IPS DF 4.7 (cell line): Measurements from ENCODE around the gene EMID1.

Source experiments
- DNase-seq: peaks from one replicate; pipeline ENCODE4 v3.0.0-alpha.2; 2013; ENCODE audit warnings: low spot score; ENCODE audit errors: extremely low read depth

EMID1 gene

DNA sequence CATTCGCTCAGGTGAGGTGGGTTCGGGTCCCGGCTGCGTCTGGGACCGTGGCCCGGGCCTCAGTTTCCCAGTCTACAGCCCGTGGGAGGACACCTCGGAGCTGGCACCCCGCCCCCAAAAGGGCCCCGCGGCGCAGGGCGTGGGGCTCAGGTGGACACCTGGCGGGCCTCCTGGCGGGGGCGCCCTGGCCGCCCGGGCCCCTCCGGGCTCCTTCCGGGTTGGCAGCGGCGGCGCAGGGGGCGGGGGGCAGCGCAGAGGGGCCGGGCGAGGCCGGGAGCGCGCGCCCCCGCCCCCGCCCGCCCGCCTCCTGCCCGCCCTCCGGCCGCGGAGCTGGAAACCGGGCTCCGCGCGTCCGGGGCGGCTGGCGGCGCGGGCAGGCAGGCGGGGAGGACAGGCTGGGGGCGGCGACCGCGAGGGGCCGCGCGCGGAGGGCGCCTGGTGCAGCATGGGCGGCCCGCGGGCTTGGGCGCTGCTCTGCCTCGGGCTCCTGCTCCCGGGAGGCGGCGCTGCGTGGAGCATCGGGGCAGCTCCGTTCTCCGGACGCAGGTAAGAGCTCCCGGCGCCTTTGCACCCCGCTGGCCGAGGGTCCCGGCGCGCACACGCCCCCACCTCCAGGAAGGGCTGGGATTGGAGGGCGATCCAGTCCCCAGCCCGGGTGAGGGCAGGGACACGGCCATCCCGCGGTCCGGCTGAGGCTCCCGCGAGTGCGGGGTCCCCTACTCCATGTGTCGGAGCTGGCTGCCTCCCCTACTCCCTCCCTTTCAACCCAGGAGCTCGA is at the start of gene EMID1:
Gene EMID1 (plus strand): TSS at position 303 of the 778 bp plus-strand sequence. CDS start 143 bp downstream, at position 446.
- no peak for DNase-seq

DNA sequence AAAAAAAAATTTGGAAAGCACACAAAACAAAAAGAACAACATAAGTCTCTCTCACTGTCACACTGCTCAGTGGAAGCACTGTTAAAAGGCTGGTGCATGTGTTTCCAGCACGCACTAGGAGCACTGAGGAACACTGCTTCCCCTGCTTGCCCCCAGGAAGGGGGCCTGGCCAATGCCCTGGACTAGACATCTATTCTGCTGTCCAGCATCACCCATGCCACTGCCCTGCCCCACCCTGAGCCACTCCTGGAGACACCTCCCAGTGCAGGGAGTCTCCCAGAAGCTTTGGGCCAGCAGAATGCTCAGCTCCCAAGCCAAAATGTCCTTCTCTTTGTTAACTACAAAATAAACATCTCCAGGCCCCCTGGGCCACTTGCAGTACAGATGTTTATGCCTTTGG is 49.7 kb upstream of the EMID1 start:
- no peak for DNase-seq

DNA sequence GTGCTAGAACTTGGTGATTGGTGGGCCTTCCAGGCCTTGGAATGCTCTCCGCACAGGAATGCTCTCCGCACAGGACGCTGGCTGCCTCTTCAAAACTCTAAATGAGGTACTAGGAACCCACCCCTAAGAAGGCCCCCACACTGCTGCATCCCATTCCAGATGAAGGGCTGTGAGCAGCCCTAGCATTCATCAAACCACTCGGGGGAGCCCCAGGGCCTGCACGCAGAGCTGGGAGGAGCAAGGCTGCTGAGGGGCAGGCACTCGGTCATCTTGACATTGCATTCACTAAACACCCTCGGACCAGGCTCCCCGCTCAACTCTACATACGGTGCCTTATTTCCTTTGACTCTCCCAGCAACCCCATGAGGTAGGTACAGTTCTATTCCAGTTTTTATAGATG is 49.2 kb upstream of the EMID1 start:
- DNase-seq, result no peak

DNA sequence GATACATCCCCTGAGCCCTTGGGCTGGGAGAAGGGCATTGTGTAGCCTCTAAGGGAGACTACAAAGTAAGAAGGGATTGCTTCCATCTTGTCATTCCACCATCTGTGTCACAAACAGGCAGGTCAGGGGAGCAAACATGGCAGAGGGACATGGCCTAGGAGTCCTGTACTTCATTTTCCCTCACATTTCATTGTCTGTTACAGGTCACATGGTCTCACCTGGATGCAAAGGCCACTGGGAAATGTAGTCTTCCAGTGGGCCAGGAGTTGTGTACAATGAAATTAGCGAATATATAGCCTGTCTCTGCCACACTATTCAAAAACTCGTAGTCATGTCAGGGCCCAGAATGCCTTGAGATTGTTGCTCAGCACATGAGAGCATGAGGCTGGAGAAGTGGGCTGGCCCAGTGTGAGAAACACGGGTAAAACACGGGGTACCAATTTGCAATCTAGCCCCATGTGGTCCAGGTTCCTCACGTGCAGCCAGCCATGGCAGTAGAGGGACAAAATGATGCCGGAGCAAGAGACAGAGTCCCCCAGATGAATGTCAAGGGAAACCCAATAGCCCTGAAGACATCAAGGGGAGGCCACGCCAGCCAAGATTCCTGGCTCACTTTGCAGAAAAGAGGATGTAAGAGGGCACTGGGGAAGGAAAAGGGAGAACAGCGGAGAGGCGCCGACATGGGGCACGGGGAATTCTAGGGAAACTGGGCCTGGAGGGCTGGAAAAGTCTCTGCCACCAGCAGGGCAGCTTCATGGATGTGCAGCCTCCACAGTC is 47.7 kb upstream of the EMID1 start:
- no peak for DNase-seq

DNA sequence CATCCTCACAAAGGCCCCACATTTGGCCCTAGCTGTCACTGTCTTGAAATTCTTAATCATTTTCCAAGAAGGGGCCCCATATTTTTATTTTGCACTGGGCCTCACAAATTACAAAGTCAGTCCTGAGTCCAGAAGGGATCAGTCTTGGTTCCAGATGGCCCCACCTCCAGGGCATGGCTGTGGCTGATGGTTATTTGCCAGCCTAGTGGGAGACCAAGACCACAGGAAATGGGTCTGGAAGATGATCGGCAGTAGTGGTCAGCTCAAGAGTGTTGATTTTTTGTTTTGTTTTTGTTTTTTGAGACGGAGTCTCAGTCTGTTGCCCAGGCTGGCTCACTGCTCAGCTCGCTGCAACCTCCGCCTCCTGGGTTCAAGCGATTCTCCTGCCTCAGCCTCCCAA is 47.1 kb upstream of the EMID1 start:
- DNase-seq, result no peak

DNA sequence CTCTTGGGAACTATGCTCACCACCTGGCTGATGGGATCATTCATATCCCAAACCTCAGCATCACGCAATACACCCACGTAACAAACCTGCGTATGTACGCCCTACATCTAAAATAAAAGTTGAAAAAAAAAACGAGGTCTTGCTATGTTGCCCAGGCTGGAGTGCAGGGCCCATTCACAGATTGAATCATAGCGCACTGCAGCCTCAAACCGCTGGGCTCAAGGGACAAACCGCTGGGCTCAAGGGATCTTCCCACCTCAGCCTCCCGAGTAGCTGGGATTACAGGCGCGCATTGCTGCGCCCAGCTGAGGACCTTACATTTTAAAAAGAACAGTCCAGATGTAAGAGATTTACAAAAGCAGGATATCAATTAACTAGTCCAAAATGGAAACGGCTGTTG is 41.9 kb upstream of the EMID1 start:
- no peak for DNase-seq

DNA sequence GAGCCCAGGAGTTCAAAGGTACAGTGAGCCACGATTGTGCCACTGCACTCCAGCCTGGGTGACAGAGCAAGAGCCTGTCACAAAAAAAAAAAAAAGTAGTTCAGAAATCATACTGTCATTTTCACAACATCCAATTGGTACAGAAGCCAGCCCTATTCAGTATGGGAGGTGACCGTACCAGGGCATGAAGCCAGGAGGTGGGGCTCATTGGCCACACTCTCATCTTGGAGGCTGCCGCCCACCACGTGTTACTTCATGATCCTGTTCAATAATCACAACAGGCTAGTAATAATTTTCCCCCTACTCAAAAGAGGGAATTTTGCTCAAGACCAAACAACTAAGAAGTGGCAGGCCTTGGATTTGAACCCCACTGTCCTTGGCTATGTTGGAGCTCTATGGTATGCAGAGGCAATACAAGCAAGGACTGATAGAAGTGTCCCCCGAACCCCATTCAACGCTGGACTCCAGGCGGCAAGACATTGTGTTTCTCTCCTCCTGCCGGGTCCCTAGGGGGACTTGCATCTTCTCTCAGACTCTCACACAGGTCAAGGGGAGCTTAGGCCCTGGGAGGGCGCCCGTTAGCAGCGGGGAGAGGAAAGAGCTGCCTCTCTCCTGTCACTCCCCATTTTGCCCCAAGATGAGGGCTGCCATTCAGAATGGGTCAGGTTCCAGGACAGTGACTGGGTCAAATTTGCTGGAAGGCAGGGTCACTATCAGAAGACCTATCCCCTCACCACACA is 40.2 kb upstream of the EMID1 start:
- no peak for DNase-seq

DNA sequence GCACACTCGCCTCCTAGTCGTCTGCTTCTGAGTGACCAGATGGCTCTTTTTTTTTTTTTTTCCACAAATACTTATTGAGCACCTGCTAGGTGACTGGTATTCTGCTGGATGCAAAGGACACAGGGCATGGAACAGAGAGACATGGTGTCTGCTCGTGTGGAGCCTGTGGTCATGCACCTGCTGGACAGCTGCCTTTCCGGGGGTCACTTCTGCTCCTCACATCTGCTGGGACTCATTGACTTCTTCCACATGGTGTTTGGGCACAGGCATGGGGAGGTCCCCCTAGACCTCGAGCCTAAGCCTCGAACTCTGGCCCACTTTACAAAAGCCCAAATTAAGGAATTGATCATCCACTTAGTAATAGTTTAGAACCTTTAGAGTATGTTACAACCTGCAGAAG is 39.5 kb upstream of the EMID1 start:
- no peak for DNase-seq

DNA sequence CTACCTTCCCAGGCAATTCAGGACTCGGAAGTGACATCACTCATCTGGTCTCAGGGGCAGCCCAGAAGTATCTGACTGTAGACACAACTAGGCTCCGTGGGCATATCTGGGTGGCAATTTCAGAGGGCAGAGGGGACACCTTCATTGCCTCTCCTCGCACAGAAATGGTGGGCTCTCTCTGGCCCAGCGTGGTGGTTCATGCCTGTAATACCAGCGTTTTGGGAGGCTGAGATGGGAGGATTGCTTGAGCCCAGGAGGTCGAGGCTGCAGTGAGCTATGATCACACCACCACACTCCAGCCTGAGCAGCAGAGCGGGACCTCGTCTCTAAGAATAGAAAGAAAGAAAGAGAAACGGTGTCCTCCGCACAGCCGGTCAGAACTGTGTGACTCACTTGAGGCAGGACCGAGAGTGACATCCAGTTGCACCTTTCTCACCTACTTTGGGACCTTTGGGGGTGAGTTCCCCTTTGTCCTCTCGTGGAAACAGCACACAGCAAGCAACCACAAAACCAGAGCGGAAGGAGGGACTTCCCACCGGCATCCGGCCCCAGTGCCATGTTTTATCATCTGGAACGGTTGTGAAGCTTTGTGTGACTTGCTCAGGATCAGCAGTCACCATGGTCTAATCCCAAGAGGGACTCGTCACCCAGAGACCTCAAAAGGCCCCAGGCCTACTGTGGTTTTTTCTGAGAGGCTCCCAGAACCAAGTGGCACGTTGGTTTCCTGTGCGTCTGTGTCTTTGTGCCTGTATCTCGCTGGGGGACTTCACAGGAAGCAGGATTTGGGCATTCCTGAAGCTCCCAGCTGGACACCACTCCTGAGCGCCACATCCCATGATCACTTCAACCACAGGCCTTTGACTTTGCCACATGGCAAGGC is 38.4 kb upstream of the EMID1 start:
- no peak for DNase-seq

DNA sequence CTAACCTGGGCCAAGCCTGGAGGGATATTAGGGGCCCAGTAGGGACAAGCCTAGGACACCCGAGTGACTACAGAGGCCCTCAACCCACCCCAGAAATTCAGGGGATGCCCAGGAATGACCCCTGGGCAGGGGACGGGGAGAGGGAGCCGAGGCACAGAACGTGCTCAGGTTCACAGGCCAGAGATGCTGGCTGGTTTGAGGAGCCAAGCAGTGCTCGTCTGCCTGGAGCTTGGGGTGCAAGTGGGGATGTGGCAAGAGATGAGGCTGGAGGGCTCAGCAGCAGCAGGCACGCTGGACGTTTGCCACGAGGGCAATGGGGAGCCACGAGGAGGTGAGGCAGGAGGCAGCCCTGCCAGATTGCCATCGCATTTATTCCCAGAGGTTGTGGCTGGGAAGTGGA is 34.0 kb upstream of the EMID1 start:
- no peak for DNase-seq

DNA sequence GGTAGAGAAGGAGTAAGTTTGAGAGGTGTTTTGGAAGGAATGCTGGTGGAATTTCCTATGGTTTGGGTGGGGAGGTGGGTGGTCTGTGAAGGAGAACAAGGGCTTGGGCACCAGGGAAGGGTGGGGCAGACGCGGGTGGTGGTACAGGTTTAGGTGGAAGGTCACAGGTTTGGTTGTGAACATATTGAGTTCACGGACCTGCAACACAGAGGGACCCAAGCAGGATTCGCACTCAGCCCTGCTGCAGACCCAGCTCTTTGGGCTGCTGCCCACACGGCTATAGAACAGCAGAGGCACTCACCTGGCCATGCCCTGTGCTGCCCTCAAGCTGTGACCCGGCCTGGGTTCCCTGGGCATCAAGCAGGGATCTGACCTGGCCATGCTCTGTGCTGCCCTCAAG is 33.5 kb upstream of the EMID1 start:
- DNase-seq, result no peak

DNA sequence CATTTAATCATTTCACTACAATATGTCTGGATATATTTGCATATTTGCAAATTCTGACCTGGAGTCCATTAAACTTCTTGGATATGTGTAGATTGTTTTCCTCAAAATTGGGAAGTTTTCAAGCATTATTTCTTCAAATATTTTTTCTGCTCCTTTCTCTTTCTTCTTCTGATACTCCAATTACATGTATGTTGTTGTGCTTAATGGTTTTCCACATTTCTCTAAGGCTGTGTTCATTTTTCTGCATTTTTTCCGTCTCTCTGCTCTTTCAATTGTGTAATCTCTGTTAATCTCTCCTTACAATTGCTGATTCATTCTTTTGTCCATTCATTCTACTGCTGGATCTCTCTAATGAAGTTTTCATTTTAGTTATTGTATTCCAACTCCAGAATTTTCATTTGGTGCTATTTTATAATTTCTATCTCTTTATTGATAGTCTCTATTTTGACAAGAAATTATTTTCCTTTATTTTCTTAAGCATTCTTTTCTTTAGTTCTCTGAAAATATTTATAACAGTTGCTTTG is 30.3 kb upstream of the EMID1 start:
- no peak for DNase-seq

DNA sequence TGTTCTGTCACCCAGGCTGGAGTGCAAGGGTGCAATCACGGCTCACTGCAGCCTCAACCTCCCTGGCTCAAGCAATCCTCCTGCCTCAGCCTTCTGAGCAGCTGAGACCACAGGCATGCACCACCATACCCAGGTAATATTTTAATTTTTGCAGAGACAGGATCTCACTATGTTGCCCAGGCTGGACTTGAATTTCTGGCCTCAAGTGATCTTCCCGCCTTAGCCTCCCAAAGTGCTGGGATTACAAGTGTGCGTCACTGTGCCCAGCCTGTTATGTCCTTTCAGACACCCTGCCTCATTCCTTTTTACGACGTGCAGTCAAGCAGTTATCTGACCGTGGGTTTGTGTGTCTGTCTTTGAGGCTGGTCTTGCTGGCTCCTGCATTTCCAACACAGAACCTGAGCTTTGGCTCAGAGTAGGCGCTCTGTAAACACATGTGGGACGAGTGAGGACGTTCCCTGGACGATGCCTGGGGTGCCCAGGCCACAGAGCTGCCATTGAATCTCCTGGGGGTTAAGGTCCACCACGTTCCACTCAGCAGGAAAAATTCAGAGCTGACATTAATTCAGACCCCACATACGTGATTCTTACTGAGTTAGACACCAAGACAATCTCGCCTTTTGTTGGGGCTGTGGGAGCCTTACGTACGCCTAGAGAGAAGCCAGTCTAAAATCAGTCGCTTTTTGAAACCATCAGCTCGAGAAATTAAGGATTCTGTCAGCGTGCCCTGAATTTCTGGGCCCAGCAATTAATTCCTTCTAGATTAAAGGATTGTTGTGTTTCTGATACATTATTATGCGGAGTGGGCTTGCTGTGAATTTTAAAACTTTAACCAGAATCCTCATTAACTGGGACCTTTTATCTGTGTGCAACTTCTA is 21.5 kb upstream of the EMID1 start:
- no peak for DNase-seq

DNA sequence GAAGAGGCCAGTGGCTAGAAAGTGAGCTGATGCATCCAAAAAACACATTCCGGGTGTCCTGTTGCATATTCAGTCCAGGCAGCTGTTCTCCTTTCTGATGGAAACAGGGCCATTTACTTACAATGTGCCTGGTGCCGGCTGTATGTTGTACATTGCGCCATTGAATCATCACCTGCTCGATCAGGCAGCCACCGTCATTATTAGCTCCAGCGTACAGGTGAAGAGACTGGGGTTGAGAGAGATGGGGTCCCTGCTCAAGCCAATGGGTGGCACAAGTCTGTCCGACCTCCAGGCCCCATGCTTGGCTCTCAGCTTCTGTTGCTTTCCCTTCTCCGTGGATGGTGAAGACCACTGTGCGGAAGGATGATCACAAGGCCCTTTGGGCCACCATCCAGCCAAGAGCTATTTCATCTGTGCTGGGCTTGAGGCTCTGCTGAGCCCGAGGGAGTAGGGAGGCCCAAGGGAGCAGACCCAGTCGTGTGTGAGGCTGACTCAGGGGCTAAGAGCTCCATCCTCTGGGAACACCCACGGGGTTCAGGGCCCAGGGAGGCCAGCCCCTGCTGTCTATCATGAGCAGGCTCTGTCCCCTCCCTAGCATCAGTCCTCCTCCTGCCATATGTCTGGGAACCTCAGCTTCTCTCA is 20.7 kb upstream of the EMID1 start:
- DNase-seq, result no peak

DNA sequence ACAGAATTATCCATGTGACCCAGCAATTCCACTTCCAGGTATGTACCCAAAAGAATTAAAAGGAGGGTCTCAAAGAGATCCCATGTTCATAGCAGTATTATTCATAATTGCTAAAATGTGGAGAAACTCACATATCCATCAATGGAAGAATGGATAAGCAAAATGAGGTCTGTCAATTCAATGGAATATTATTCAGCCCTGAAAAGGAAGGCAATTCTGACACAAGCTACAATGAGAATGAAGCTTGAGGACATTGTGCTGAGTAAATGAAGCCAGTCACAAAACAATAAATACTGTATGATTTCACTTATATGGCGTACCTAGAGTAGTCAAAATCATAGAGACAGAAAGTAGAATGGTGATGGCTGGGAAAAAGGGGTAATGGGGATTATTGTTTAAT is 19.4 kb upstream of the EMID1 start:
- DNase-seq, result no peak

DNA sequence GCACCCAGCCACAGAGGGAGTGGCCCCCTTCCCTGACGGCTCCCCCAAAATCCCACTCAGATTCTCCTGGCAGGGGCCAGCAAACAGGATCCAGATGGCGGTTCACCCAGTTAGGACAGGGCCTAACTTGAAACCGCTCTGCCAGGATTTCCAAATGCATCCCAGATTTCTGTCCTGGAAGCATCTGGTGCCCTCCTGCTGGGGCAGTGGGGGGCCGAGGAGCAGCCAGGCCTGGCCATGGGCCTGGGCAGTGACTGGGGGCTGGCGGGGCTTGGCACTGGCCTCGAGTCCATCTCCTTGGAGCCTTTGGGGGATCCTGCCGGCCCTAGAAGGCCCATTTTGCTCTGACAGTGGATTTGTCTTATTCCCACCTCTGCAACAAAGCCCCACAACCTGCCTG is 17.9 kb upstream of the EMID1 start:
- DNase-seq, result no peak

DNA sequence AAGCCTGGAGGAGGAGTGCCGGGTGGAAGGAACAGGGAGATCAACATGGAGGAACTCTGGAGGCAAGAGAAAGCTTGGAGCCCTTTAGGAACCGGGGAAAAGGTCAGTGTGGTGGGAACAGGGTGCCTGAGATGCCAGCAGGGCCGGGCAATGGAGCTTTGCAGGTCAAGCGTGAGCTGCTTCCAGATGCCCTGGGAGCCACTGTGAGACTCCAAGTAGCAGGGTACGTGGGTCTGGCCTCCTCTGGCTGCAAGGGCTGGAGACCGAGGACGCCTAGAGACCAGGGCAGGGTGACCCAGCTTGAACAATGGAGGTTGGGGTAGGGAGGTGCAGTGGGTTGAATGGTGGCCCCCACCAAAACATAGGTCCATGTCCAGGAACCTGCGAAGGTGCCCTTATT is 15.6 kb upstream of the EMID1 start:
- DNase-seq, result no peak

DNA sequence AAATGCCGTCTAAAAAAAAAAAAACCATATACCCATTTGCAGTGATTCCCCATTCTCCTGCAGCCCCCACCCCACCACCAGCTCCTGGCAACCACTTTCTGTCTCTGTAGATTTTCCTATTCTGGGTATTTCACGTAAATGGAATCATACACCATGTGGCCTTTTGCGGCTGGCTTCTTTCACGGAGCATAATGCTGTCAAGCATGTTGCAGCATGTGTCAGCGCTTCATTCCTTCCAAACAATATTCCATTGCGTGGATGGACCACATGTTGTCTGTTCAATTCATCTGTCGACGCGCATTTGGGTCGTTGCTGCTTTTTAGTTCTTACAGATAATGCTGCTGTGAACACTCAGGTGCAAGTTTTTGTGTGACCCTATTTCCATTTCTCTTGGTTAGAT is 14.8 kb upstream of the EMID1 start:
- DNase-seq, result no peak

DNA sequence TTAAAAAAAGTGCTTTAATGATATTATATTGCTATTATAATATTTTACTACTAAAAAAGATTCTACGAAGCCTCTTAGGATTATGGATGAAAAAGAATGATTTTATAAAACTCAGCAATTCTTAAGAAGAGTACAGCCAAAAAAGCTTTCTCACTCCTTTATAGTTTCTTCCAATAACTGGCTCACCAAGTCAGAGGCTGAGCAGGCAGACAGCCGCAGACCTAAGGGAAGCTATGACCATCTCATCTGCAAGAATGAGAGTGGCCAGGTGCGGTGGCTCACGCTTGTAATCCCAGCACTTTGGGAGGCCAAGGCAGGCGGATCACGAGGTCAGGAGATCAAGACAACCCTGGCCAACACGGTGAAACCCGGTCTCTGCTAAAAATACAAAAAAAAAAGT is 12.7 kb upstream of the EMID1 start:
- no peak for DNase-seq

DNA sequence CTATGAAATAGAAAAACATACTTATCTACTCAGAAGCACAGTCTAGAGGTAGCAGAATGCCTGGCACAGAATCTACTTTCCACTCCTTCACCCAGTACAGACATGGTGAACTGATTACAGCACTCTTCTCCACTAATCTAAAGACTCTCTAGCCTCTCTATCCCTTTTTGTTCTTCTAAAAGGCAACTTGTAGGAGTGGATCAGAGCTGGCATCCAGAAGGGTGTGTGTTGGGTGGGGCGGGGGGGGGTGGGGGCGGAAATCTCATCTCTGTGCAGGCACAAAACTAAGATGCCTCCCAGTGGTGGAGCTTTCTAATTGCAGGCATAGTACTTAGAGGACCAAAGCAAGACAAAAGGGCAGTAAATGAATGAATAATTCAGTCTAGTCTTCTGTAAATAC is 11.5 kb upstream of the EMID1 start:
- DNase-seq, result no peak
